ENCODE measurements around the gene NCCRP1. TPM values are rescaled to one million over a fixed set of nuclear protein-coding genes. Genes with fewer than 3 reads are reported as not detected.

NCCRP1 gene
- total and polyA plus RNA-seq, 10 of the 15 experiments (the other 5 are each of a cell fraction or from before 2014, with no cell fraction given), result not detected

- TF ChIP-seq MYC (IDR thresholded peaks at IDR 0.05; ENCODE audit: insufficient read depth, insufficient read length, insufficient replicate concordance, low read length, severe bottlenecking) (no peak), ZBED1 (IDR thresholded peaks at IDR 0.05; ENCODE audit: borderline replicate concordance) (no peak), TCF7 (IDR thresholded peaks at IDR 0.05; ENCODE audit: borderline replicate concordance) (no peak), HCFC1 (IDR thresholded peaks at IDR 0.05; ENCODE audit: low read length) (no peak), SUPT20H (IDR thresholded peaks at IDR 0.05; ENCODE audit: borderline replicate concordance, control insufficient read depth, low read depth, low read length) (no peak), MEF2A (IDR thresholded peaks at IDR 0.05; ENCODE audit: insufficient read depth, low read depth, low read length) (no peak)
These were observed 45.8 kb upstream of the NCCRP1 start (continued) for GRCh38 chr19:39150807-39151600.

- no peaks in the 10 kb centered on the region for H3K79me2 ChIP-seq (ENCODE audit: control insufficient read depth, insufficient read depth, low read length)
- POLR2A ChIA-PET, result no interaction called here
- CTCF ChIA-PET, result no interaction called here
These were observed 44.7 kb upstream of the NCCRP1 start for GRCh38 chr19:39152066-39152465.

More at GRCh38 chr19:39152066-39152465, 44.7 kb upstream of the NCCRP1 start:
- no peak for DNase-seq (ENCODE audit: low read depth, low spot score)
- WGBS (ENCODE audit: insufficient coverage, insufficient replicate concordance, low lambda C conversion rate, missing lambda C conversion rate), result 87% methylated on average over 10 of the region's 10 CpGs
- ATAC-seq, result no peak
- no peak overlapping the region for H3K27ac ChIP-seq (ENCODE audit: control insufficient read depth, insufficient read depth)
- no peaks in the 10 kb centered on the region for H3K9me3 ChIP-seq (replicated peaks; ENCODE audit: control insufficient read depth, insufficient read depth, low read length)
- H3K27me3 ChIP-seq (replicated peaks in 1 of 2; ENCODE audit: control insufficient read depth in 2 of 2, insufficient read depth in 2 of 2, low read length in 1 of 2), result no peaks in the 10 kb centered on the region
- peaks cover 0 to 4% of the 10 kb centered on the region in 2 experiments; a peak in 1 of 4 replicates for H3K36me3 ChIP-seq (ENCODE audit: control insufficient read depth in 2 of 2, insufficient read depth in 2 of 2, low read length in 1 of 2)
- no peak overlapping the region for H2AFZ ChIP-seq (ENCODE audit: control insufficient read depth, low read depth, low read length)
- intact Hi-C loops (cut with micrococcal nuclease; ENCODE audit: unreplicated experiment) (no loop called here), in situ Hi-C loops (cut with MboI) (no loop called here)
- H4K20me1 ChIP-seq (ENCODE audit: control insufficient read depth, insufficient read depth), result no peaks in the 10 kb centered on the region
- FAIRE-seq, result no peak
- no peak overlapping the region for H3K4me2 ChIP-seq (ENCODE audit: control insufficient read depth, insufficient read depth)
- RAD21 ChIA-PET (ENCODE audit: unreplicated experiment), result no interaction called here
- no peak overlapping the region for H3K9ac ChIP-seq (ENCODE audit: control insufficient read depth, insufficient read depth, low read length)
- no peaks in the 10 kb centered on the region for H3K4me1 ChIP-seq (ENCODE audit: control insufficient read depth, insufficient read depth, low read length)
- TF ChIP-seq LARP7 (IDR thresholded peaks at IDR 0.05) (no peak), HDAC2 (IDR thresholded peaks at IDR 0.05) (no peak), MEF2A (IDR thresholded peaks at IDR 0.05; ENCODE audit: insufficient read depth, low read depth, low read length) (no peak), PKNOX1 (IDR thresholded peaks at IDR 0.05) (no peak), BCL11A (IDR thresholded peaks at IDR 0.05; ENCODE audit: low read depth, low read length) (no peak), FOS (IDR thresholded peaks at IDR 0.05; ENCODE audit: borderline replicate concordance, extremely low read depth, insufficient read length) (no peak), NFYA (IDR thresholded peaks at IDR 0.05; ENCODE audit: borderline replicate concordance, low read depth, low read length) (no peak), CBX5 (IDR thresholded peaks at IDR 0.05; ENCODE audit: low read depth) (no peak), ASH2L (IDR thresholded peaks at IDR 0.05; ENCODE audit: borderline replicate concordance, low read depth) (no peak), IKZF1 (conservative IDR thresholded peaks at IDR 0.05) (no peak), ZNF384 (IDR thresholded peaks at IDR 0.05; ENCODE audit: borderline replicate concordance, low read depth, low read length) (no peak), NR2C2 (IDR thresholded peaks at IDR 0.05; ENCODE audit: borderline replicate concordance, control insufficient read depth, insufficient read length, low read depth) (no peak), CTCF (IDR thresholded peaks at IDR 0.05 in 2 of 3, conservative IDR thresholded peaks at IDR 0.05 in 1 of 3; ENCODE audit: control insufficient read depth in 2 of 3, extremely low read depth in 1 of 3, insufficient read depth in 1 of 3, low read depth in 3 of 3, low read length in 3 of 3) (no peak)
- no TSS peak for BruUV-seq (replicated peaks)
- no peak overlapping the region for H3K4me3 ChIP-seq
- SMC1A ChIA-PET (ENCODE audit: uncharacterized antibody, unreplicated experiment), result no interaction called here

Data from GM12878 (cell line).